NCI-H748 treated with DMSO at 0.1 percent for 48 hours (cell line): ENCODE results near the gene MLXIP.
A peak's percentile ranks its signal among the peaks of the same experiment; 100 is the strongest.
"Not testable (repeated sequence)": the region's sequence is repeated elsewhere in the genome, so short reads cannot be mapped to it uniquely, and the experiment has no call there.

Source experiments
- DNase-seq: peaks from one replicate; lab custom pipeline; 2025; lab: John Stamatoyannopoulos, UW

MLXIP gene

GRCh38 chr12:122054842-122055520, 23.6 kb upstream of the MLXIP start:
- no peak for DNase-seq

- DNase-seq = not testable (repeated sequence)
Observed at GRCh38 chr12:122056406-122056805, 22.1 kb upstream of the MLXIP start.

- no peak for DNase-seq
Observed at GRCh38 chr12:122057007-122057735, 21.4 kb upstream of the MLXIP start.

- no peak for DNase-seq
Observed at GRCh38 chr12:122057769-122058168, 20.8 kb upstream of the MLXIP start.

GRCh38 chr12:122058549-122059149, 19.9 kb upstream of the MLXIP start:
- no peak for DNase-seq

- DNase-seq = no peak
Observed at GRCh38 chr12:122059203-122059960, 19.2 kb upstream of the MLXIP start.

GRCh38 chr12:122060081-122060501, 18.5 kb upstream of the MLXIP start:
- no peak for DNase-seq

GRCh38 chr12:122061253-122061652, 17.3 kb upstream of the MLXIP start:
- no peak for DNase-seq

- no peak for DNase-seq
Observed at GRCh38 chr12:122062832-122063693, 15.5 kb upstream of the MLXIP start.

- no peak for DNase-seq
Observed at GRCh38 chr12:122063694-122064024, 14.9 kb upstream of the MLXIP start.

GRCh38 chr12:122064025-122064777, 14.4 kb upstream of the MLXIP start:
- peak; percentile 32 for DNase-seq

- DNase-seq = no peak
Observed at GRCh38 chr12:122064780-122065588, 13.6 kb upstream of the MLXIP start.

GRCh38 chr12:122067548-122067947, 11.0 kb upstream of the MLXIP start:
- DNase-seq = no peak

GRCh38 chr12:122067966-122068365, 10.6 kb upstream of the MLXIP start:
- no peak for DNase-seq

- DNase-seq = no peak
Observed at GRCh38 chr12:122072031-122072970, 6.3 kb upstream of the MLXIP start.

- no peak for DNase-seq
Observed at GRCh38 chr12:122073815-122074214, 4.7 kb upstream of the MLXIP start.

GRCh38 chr12:122076743-122077495, 1.6 kb upstream of the MLXIP start:
- no peak for DNase-seq

- DNase-seq = peak; percentile 6
Observed at GRCh38 chr12:122079033-122079531, 526 bp downstream of the MLXIP start.
